ENCODE measurements around the gene BICD1. TPM values are rescaled to one million over a fixed set of nuclear protein-coding genes. Genes with fewer than 3 reads are reported as not detected.

BICD1 gene
- polyA plus RNA-seq, 2 of the 4 experiments (the other 2 are of a cell fraction) = 13.0 to 24.3 TPM

- POLR2A ChIA-PET = no interaction called here
These were observed 246.9 kb downstream of the BICD1 start for GRCh38 chr12:32353540-32353939.

GRCh38 chr12:32357601-32358249 is 251.1 kb downstream of the BICD1 start:
- DNase-seq (ENCODE audit: low read depth in 1 of 2, low spot score in 1 of 2) (no peak), ATAC-seq (no peak), FAIRE-seq (no peak)
- H3K27ac ChIP-seq = no peak overlapping the region
- no peaks in the 10 kb centered on the region for H3K9me3 ChIP-seq
- POLR2A ChIA-PET = no interaction called here
- CTCF ChIA-PET = interaction anchor here (1.3 to 1.7 kb wide), 2 partner anchors 300 to 313 kb away, joined by 3 to 6 read pairs; no protein-coding TSS in a partner anchor
- WGBS (ENCODE audit: missing lambda C conversion rate) = 95% methylated on average over 8 of the region's 8 CpGs
- no peaks in the 10 kb centered on the region for H3K4me1 ChIP-seq
- no peak overlapping the region for H3K4me3 ChIP-seq
- TF ChIP-seq EHMT2 (IDR thresholded peaks at IDR 0.05; ENCODE audit: low read depth) = no peak
- no peak for TF ChIP-seq KDM1A (IDR thresholded peaks at IDR 0.05; ENCODE audit: low read depth)
- no peak for TF ChIP-seq MAX (IDR thresholded peaks at IDR 0.05)
- no peak for TF ChIP-seq PBX3 (IDR thresholded peaks at IDR 0.05)
- TF ChIP-seq ZFP36 (IDR thresholded peaks at IDR 0.05; ENCODE audit: borderline replicate concordance, partially characterized antibody) = no peak
- TF ChIP-seq HOXB13 (CRISPR knock-in tag; IDR thresholded peaks at IDR 0.05; ENCODE audit: low read depth) = no peak
- TF ChIP-seq TFCP2L1 (CRISPR knock-in tag; IDR thresholded peaks at IDR 0.05) = no peak
- no peak for TF ChIP-seq E2F6 (IDR thresholded peaks at IDR 0.05; ENCODE audit: borderline replicate concordance, low read depth)
- no peak for TF ChIP-seq RCOR1 (IDR thresholded peaks at IDR 0.05; ENCODE audit: low read depth, low read length)
- no peak for TF ChIP-seq REST (IDR thresholded peaks at IDR 0.05)
- no peak for TF ChIP-seq EP300 (IDR thresholded peaks at IDR 0.05)
- no peak for TF ChIP-seq KDM5A (IDR thresholded peaks at IDR 0.05)
- no peak for TF ChIP-seq ZSCAN20 (CRISPR knock-in tag; IDR thresholded peaks at IDR 0.05)
- TF ChIP-seq JUNB (IDR thresholded peaks at IDR 0.05) = no peak
- TF ChIP-seq ATOH8 (CRISPR knock-in tag; IDR thresholded peaks at IDR 0.05; ENCODE audit: low read depth) = no peak
- TF ChIP-seq MAFK (IDR thresholded peaks at IDR 0.05; ENCODE audit: partially characterized antibody) = no peak
- H3K4me2 ChIP-seq = no peak overlapping the region

More at GRCh38 chr12:32353540-32353939, 246.9 kb downstream of the BICD1 start:
- no peak for DNase-seq (ENCODE audit: low read depth in 1 of 2, low spot score in 1 of 2)
- no peaks in the 10 kb centered on the region for H3K4me1 ChIP-seq
- CTCF ChIA-PET = interaction anchor here (1.2 to 3.8 kb wide), 2 partner anchors 12 to 319 kb away, joined by 3 to 16 read pairs; no protein-coding TSS in a partner anchor
- TF ChIP-seq NPAS2 (CRISPR knock-in tag; IDR thresholded peaks at IDR 0.05; ENCODE audit: borderline replicate concordance) = no peak
- no peak for TF ChIP-seq PHF8 (IDR thresholded peaks at IDR 0.05; ENCODE audit: borderline replicate concordance, low read depth)
- TF ChIP-seq KDM1A (IDR thresholded peaks at IDR 0.05; ENCODE audit: low read depth) = no peak
- no peak for TF ChIP-seq E2F6 (IDR thresholded peaks at IDR 0.05; ENCODE audit: borderline replicate concordance, low read depth)
- no peak for TF ChIP-seq MAX (IDR thresholded peaks at IDR 0.05)
- TF ChIP-seq ZNF302 (CRISPR knock-in tag; IDR thresholded peaks at IDR 0.05) = no peak
- TF ChIP-seq MAFK (IDR thresholded peaks at IDR 0.05; ENCODE audit: partially characterized antibody) = peak; percentile 62
- H3K4me3 ChIP-seq = no peak overlapping the region
- WGBS (ENCODE audit: missing lambda C conversion rate) = 81% methylated on average over 1 of the region's 1 CpG
- FAIRE-seq = no peak
- no peak overlapping the region for H3K27ac ChIP-seq
- no peak for ATAC-seq
- H3K4me2 ChIP-seq = no peak overlapping the region
- no peaks in the 10 kb centered on the region for H3K9me3 ChIP-seq
